HEK293T (cell line): Measurements from ENCODE around the gene S100A11.

Experiments
- CTCF ChIA-PET: fragments of 350-600 bp; formaldehyde crosslinking; extraction: SDS; loops from one replicate; lab custom pipeline; 2021; ENCODE audit warnings: antibody characterized with exemption, inconsistent platforms; lab: Yijun Ruan, JAX
- POLR2A ChIA-PET: fragments of 350-600 bp; formaldehyde crosslinking; extraction: SDS; loops from one replicate; lab custom pipeline; 2020; ENCODE audit warnings: antibody characterized with exemption, inconsistent platforms; lab: Yijun Ruan, JAX
- DNase-seq: peaks from one replicate; pipeline ENCODE4 v3.0.0; 2012; ENCODE audit warnings: mixed read lengths; ENCODE audit errors: extremely low spot score
- ARNT ChIP-seq: fragments of 450-650 bp; IDR thresholded peaks from 2 replicates; pipeline ENCODE4 v1.6.1; 2017; ENCODE audit warnings: mild to moderate bottlenecking
- BHLHE40 ChIP-seq: fragments of 450-650 bp; IDR thresholded peaks from 2 replicates; pipeline ENCODE4 v1.6.1; 2016; ENCODE audit warnings: mild to moderate bottlenecking, moderate library complexity, borderline replicate concordance
- CTBP1 ChIP-seq: fragments of 450-650 bp; IDR thresholded peaks from 2 replicates; pipeline ENCODE4 v1.6.1; 2016; ENCODE audit warnings: borderline replicate concordance
- ELF4 ChIP-seq: fragments of 450-650 bp; IDR thresholded peaks from 2 replicates; pipeline ENCODE4 v1.6.1; 2017; ENCODE audit warnings: antibody characterized with exemption
- FOXA1 ChIP-seq: fragments of 450-650 bp; IDR thresholded peaks from 2 replicates; pipeline ENCODE4 v1.6.1; 2016; ENCODE audit warnings: mild to moderate bottlenecking
- FOXK2 ChIP-seq: fragments of 450-650 bp; IDR thresholded peaks from 2 replicates; pipeline ENCODE4 v1.6.1; 2016; ENCODE audit warnings: mild to moderate bottlenecking
- FOXM1 ChIP-seq: fragments of 450-650 bp; IDR thresholded peaks from 2 replicates; pipeline ENCODE4 v1.6.1; 2017; ENCODE audit warnings: mild to moderate bottlenecking, borderline replicate concordance
- HDGF ChIP-seq: fragments of 450-650 bp; IDR thresholded peaks from 2 replicates; pipeline ENCODE4 v1.6.1; 2017; ENCODE audit warnings: antibody characterized with exemption, borderline replicate concordance
- L3MBTL2 ChIP-seq: fragments of 450-650 bp; conservative IDR thresholded peaks from 2 replicates; pipeline ENCODE4 v1.6.1; 2016; ENCODE audit warnings: mild to moderate bottlenecking
- LEF1 ChIP-seq: fragments of 450-650 bp; IDR thresholded peaks from 2 replicates; pipeline ENCODE4 v1.6.1; 2017; ENCODE audit warnings: mild to moderate bottlenecking, borderline replicate concordance
- NFRKB ChIP-seq: fragments of 450-650 bp; IDR thresholded peaks from 2 replicates; pipeline ENCODE4 v1.6.1; 2016; ENCODE audit warnings: mild to moderate bottlenecking, moderate library complexity
- PKNOX1 ChIP-seq: fragments of 450-650 bp; IDR thresholded peaks from 2 replicates; pipeline ENCODE4 v1.6.1; 2016
- SP1 ChIP-seq: fragments of 450-650 bp; IDR thresholded peaks from 2 replicates; pipeline ENCODE4 v1.6.1; 2017
- SUZ12 ChIP-seq: fragments of 450-650 bp; IDR thresholded peaks from 2 replicates; pipeline ENCODE4 v1.6.1; 2016; ENCODE audit warnings: mild to moderate bottlenecking
- TARDBP ChIP-seq: fragments of 450-650 bp; IDR thresholded peaks from 2 replicates; pipeline ENCODE4 v1.6.1; 2016
- ZNF384 ChIP-seq: fragments of 450-650 bp; IDR thresholded peaks from 2 replicates; pipeline ENCODE4 v1.6.1; 2016

The S100A11 gene

GRCh38 chr1:152043870-152044269, 7.1 kb upstream of the S100A11 start:
- POLR2A ChIA-PET: no interaction called here
- no peak for DNase-seq
- CTCF ChIA-PET: no interaction called here
- TF ChIP-seq LEF1: no peak
- TF ChIP-seq CTBP1: no peak
- TF ChIP-seq L3MBTL2: no peak
- TF ChIP-seq FOXK2: no peak
- no peak for TF ChIP-seq ARNT
- no peak for TF ChIP-seq SUZ12
- TF ChIP-seq TARDBP: no peak
- TF ChIP-seq FOXA1: no peak
- no peak for TF ChIP-seq ZNF384
- TF ChIP-seq PKNOX1: no peak
- no peak for TF ChIP-seq HDGF
- no peak for TF ChIP-seq NFRKB
- no peak for TF ChIP-seq SP1
- no peak for TF ChIP-seq BHLHE40
- TF ChIP-seq ELF4: no peak
- TF ChIP-seq FOXM1: no peak

GRCh38 chr1:152042030-152042429, 5.2 kb upstream of the S100A11 start:
- ChIA-PET CTCF (no interaction called here), POLR2A (no interaction called here)
- DNase-seq: no peak
- TF ChIP-seq ELF4 (no peak), SUZ12 (no peak), L3MBTL2 (no peak), FOXM1 (no peak), LEF1 (no peak), CTBP1 (no peak), HDGF (no peak), NFRKB (no peak), FOXK2 (no peak)

GRCh38 chr1:152039886-152040285, 3.1 kb upstream of the S100A11 start:
- CTCF ChIA-PET: interaction anchor here (0.6 to 0.9 kb wide), 2 partner anchors 13 to 22 kb away, joined by 3 read pairs; no protein-coding TSS in a partner anchor
- no peak for DNase-seq
- POLR2A ChIA-PET: no interaction called here
- TF ChIP-seq LEF1: no peak
- no peak for TF ChIP-seq BHLHE40
- TF ChIP-seq SP1: no peak
- TF ChIP-seq FOXA1: no peak
- no peak for TF ChIP-seq FOXK2
- no peak for TF ChIP-seq FOXM1
- no peak for TF ChIP-seq ELF4
- no peak for TF ChIP-seq PKNOX1
- TF ChIP-seq ZNF384: no peak
- TF ChIP-seq SUZ12: no peak
- TF ChIP-seq TARDBP: no peak
- no peak for TF ChIP-seq NFRKB
- no peak for TF ChIP-seq ARNT
- no peak for TF ChIP-seq HDGF
- no peak for TF ChIP-seq L3MBTL2
- no peak for TF ChIP-seq CTBP1

- ChIA-PET POLR2A (no interaction called here), CTCF (interaction anchor here (0.6 kb wide), 1 partner anchor 21 kb away, joined by 3 read pairs; no protein-coding TSS in a partner anchor)
- no peak for TF ChIP-seq CTBP1
- TF ChIP-seq ARNT: no peak
- TF ChIP-seq SUZ12: no peak
- no peak for TF ChIP-seq FOXA1
- no peak for TF ChIP-seq LEF1
- no peak for TF ChIP-seq BHLHE40
- TF ChIP-seq FOXM1: no peak
- TF ChIP-seq NFRKB: no peak
- no peak for TF ChIP-seq FOXK2
- no peak for TF ChIP-seq L3MBTL2
- TF ChIP-seq ZNF384: no peak
- TF ChIP-seq TARDBP: no peak
- no peak for TF ChIP-seq ELF4
- no peak for TF ChIP-seq HDGF
- no peak for TF ChIP-seq PKNOX1
- no peak for TF ChIP-seq SP1
- no peak for DNase-seq
Observed at GRCh38 chr1:152039461-152039860, 2.7 kb upstream of the S100A11 start.

- ChIA-PET POLR2A (no interaction called here), CTCF (interaction anchor here (1.0 kb wide), 1 partner anchor 9 kb away, joined by 3 read pairs; no protein-coding TSS in a partner anchor)
- no peak for DNase-seq
- TF ChIP-seq FOXM1 (no peak), ELF4 (no peak), ARNT (no peak), SP1 (no peak), FOXA1 (no peak), FOXK2 (no peak), LEF1 (no peak), SUZ12 (no peak), TARDBP (no peak), NFRKB (no peak), L3MBTL2 (no peak), ZNF384 (no peak), HDGF (no peak), BHLHE40 (no peak), CTBP1 (no peak), PKNOX1 (no peak)
Observed at GRCh38 chr1:152038871-152039270, 2.1 kb upstream of the S100A11 start.
